ENCODE data around the gene SLC9A8. TPM values are rescaled to one million over a fixed set of nuclear protein-coding genes. Genes with fewer than 3 reads are reported as not detected.

The SLC9A8 gene
- total RNA-seq, 1 experiment from 2014 or later = 6.7 TPM

DNA sequence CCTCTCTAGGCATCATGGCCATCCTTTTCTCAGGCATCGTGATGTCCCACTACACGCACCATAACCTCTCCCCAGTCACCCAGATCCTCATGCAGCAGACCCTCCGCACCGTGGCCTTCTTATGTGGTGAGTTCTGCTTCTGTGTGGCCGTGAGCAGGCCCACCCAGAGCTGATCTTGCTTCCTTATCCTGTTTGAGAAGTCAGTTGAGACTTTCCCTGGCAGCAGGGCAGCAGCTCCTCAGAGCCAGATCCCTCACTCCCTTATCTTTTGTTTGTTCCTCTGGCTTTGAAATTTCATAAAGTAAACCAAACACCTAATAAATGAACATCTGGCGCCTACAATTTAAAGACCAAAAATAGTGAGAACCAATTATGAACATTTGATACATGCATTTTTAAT lies 62.1 kb downstream of the SLC9A8 start:
- intact Hi-C loops (cut with micrococcal nuclease) = no loop called here
- Histone ChIP-seq H3K4me2 (ENCODE audit: low read length) (no peak overlapping the region), H3K9ac (ENCODE audit: low read length) (no peak overlapping the region), H3K27ac (ENCODE audit: low read depth, low read length) (no peak overlapping the region), H3K27me3 (ENCODE audit: insufficient read depth, low read length) (no peaks in the 10 kb centered on the region), H2AFZ (ENCODE audit: low read depth, low read length, poor library complexity, severe bottlenecking) (no peak overlapping the region), H3K9me2 (ENCODE audit: insufficient read depth) (no peaks in the 10 kb centered on the region), H3K4me3 (replicated peaks in 1 of 2; ENCODE audit: low read depth in 1 of 2, low read length in 2 of 2) (no peak overlapping the region), H3K4me1 (ENCODE audit: control insufficient read depth in 1 of 2, insufficient read depth in 2 of 2, low read length in 2 of 2) (no peaks in the 10 kb centered on the region), H3K36me3 (ENCODE audit: control insufficient read depth in 1 of 2, insufficient read depth in 2 of 2, low read length in 2 of 2) (no peaks in the 10 kb centered on the region), H3K9me3 (ENCODE audit: control insufficient read depth in 1 of 2, insufficient read depth in 1 of 2, low read depth in 1 of 2, low read length in 2 of 2) (no peaks in the 10 kb centered on the region), H4K20me1 (ENCODE audit: insufficient read depth) (no peaks in the 10 kb centered on the region), H3K79me2 (ENCODE audit: insufficient read depth, low read length) (no peaks in the 10 kb centered on the region)
- ATAC-seq (no peak), DNase-seq (ENCODE audit: low read depth, low spot score) (no peak)
- TF ChIP-seq, protein P1, sequence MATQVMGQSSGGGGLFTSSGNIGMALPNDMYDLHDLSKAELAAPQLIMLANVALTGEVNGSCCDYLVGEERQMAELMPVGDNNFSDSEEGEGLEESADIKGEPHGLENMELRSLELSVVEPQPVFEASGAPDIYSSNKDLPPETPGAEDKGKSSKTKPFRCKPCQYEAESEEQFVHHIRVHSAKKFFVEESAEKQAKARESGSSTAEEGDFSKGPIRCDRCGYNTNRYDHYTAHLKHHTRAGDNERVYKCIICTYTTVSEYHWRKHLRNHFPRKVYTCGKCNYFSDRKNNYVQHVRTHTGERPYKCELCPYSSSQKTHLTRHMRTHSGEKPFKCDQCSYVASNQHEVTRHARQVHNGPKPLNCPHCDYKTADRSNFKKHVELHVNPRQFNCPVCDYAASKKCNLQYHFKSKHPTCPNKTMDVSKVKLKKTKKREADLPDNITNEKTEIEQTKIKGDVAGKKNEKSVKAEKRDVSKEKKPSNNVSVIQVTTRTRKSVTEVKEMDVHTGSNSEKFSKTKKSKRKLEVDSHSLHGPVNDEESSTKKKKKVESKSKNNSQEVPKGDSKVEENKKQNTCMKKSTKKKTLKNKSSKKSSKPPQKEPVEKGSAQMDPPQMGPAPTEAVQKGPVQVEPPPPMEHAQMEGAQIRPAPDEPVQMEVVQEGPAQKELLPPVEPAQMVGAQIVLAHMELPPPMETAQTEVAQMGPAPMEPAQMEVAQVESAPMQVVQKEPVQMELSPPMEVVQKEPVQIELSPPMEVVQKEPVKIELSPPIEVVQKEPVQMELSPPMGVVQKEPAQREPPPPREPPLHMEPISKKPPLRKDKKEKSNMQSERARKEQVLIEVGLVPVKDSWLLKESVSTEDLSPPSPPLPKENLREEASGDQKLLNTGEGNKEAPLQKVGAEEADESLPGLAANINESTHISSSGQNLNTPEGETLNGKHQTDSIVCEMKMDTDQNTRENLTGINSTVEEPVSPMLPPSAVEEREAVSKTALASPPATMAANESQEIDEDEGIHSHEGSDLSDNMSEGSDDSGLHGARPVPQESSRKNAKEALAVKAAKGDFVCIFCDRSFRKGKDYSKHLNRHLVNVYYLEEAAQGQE (IDR thresholded peaks at IDR 0.05; ENCODE audit: low read depth) = no peak
- no peak for TF ChIP-seq ZNF274 (IDR thresholded peaks at IDR 0.05; ENCODE audit: low read depth, low read length)
- TF ChIP-seq, protein P2, sequence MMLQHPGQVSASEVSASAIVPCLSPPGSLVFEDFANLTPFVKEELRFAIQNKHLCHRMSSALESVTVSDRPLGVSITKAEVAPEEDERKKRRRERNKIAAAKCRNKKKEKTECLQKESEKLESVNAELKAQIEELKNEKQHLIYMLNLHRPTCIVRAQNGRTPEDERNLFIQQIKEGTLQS (IDR thresholded peaks at IDR 0.05) = no peak
- TF ChIP-seq, protein P3, sequence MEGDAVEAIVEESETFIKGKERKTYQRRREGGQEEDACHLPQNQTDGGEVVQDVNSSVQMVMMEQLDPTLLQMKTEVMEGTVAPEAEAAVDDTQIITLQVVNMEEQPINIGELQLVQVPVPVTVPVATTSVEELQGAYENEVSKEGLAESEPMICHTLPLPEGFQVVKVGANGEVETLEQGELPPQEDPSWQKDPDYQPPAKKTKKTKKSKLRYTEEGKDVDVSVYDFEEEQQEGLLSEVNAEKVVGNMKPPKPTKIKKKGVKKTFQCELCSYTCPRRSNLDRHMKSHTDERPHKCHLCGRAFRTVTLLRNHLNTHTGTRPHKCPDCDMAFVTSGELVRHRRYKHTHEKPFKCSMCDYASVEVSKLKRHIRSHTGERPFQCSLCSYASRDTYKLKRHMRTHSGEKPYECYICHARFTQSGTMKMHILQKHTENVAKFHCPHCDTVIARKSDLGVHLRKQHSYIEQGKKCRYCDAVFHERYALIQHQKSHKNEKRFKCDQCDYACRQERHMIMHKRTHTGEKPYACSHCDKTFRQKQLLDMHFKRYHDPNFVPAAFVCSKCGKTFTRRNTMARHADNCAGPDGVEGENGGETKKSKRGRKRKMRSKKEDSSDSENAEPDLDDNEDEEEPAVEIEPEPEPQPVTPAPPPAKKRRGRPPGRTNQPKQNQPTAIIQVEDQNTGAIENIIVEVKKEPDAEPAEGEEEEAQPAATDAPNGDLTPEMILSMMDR (IDR thresholded peaks at IDR 0.05 in 2 of 3, conservative IDR thresholded peaks at IDR 0.05 in 1 of 3; ENCODE audit: borderline replicate concordance in 1 of 3, insufficient read depth in 1 of 3, low read depth in 2 of 3, low read length in 2 of 3) = no peak
- no peak for TF ChIP-seq SP1 (IDR thresholded peaks at IDR 0.05; ENCODE audit: low read depth)
- TF ChIP-seq CBX3 (IDR thresholded peaks at IDR 0.05; ENCODE audit: low read depth) = no peak
- no peak for TF ChIP-seq SRF (IDR thresholded peaks at IDR 0.05; ENCODE audit: low read depth)
- TF ChIP-seq, protein P4, sequence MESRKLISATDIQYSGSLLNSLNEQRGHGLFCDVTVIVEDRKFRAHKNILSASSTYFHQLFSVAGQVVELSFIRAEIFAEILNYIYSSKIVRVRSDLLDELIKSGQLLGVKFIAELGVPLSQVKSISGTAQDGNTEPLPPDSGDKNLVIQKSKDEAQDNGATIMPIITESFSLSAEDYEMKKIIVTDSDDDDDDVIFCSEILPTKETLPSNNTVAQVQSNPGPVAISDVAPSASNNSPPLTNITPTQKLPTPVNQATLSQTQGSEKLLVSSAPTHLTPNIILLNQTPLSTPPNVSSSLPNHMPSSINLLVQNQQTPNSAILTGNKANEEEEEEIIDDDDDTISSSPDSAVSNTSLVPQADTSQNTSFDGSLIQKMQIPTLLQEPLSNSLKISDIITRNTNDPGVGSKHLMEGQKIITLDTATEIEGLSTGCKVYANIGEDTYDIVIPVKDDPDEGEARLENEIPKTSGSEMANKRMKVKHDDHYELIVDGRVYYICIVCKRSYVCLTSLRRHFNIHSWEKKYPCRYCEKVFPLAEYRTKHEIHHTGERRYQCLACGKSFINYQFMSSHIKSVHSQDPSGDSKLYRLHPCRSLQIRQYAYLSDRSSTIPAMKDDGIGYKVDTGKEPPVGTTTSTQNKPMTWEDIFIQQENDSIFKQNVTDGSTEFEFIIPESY (IDR thresholded peaks at IDR 0.05; ENCODE audit: extremely low read depth, insufficient replicate concordance, low read length) = no peak
- TF ChIP-seq EGR1 (IDR thresholded peaks at IDR 0.05; ENCODE audit: low read depth) = no peak
- TF ChIP-seq POLR2AphosphoS5 (IDR thresholded peaks at IDR 0.05; ENCODE audit: low read depth, low read length) = no peak
- no peak for TF ChIP-seq EZH2 (IDR thresholded peaks at IDR 0.05)
- TF ChIP-seq ZFX (IDR thresholded peaks at IDR 0.05) = no peak
- no peak for TF ChIP-seq CEBPB (IDR thresholded peaks at IDR 0.05; ENCODE audit: low read depth)
- no peak for TF ChIP-seq FOSL1 (IDR thresholded peaks at IDR 0.05; ENCODE audit: low read depth)
- no peak for TF ChIP-seq SIN3A (IDR thresholded peaks at IDR 0.05; ENCODE audit: low read depth)
- CTCF ChIA-PET = no interaction called here
- no TSS peak for BruUV-seq (replicated peaks)
- RAD21 ChIA-PET (ENCODE audit: low non-redundant PET in 1 of 2, low total read pairs in 2 of 2, uncharacterized antibody in 2 of 2, unreplicated experiment in 2 of 2) = no interaction called here
- POLR2A ChIA-PET = no interaction called here
